Measurements from ENCODE around the gene PRR15.

- TF ChIP-seq CTCF (conservative IDR thresholded peaks at IDR 0.05; ENCODE audit: low read depth in 2 of 2) (peak; percentile 37 to 69), EZH2 (IDR thresholded peaks at IDR 0.05; ENCODE audit: low read depth, unreplicated experiment) (no peak), REST (IDR thresholded peaks at IDR 0.05; ENCODE audit: unreplicated experiment) (no peak)
- TF ChIP-seq, protein P1, sequence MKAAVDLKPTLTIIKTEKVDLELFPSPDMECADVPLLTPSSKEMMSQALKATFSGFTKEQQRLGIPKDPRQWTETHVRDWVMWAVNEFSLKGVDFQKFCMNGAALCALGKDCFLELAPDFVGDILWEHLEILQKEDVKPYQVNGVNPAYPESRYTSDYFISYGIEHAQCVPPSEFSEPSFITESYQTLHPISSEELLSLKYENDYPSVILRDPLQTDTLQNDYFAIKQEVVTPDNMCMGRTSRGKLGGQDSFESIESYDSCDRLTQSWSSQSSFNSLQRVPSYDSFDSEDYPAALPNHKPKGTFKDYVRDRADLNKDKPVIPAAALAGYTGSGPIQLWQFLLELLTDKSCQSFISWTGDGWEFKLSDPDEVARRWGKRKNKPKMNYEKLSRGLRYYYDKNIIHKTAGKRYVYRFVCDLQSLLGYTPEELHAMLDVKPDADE (IDR thresholded peaks at IDR 0.05) = no peak
Observed at GRCh38 chr7:29538389-29538788, 25.2 kb upstream of the PRR15 start.

All from GM23338 (cell line).